IMR-90 (cell line): ENCODE measurements around the gene STX7. TPM values are rescaled to one million over a fixed set of nuclear protein-coding genes. Genes with fewer than 3 reads are reported as not detected.

ENCODE experiments used
- ATAC-seq: fragments of 200-7000 bp; cut with Tn5 transposase; 2 replicates; pipeline ENCODE4 v1.9.1; 2020; ENCODE audit warnings: low read depth, mild to moderate bottlenecking, moderate library complexity
- BruUV-seq: library from RNA; stranded (reverse); fragments of 400-500 nt; replicated peaks from 2 replicates; lab custom pipeline; 2021; lab: Mats Ljungman, UMichigan
- CTCF ChIA-PET: fragments of 300-600 bp; formaldehyde crosslinking; extraction: SDS; loops from one replicate; lab custom pipeline; 2021; ENCODE audit warnings: antibody characterized with exemption; lab: Yijun Ruan, JAX
- POLR2A ChIA-PET: fragments of 300-600 bp; sonication (Branson Sonifier 250); formaldehyde crosslinking; loops from one replicate; lab custom pipeline; 2022; ENCODE audit warnings: antibody characterized with exemption; ENCODE audit not compliant: unreplicated experiment; lab: Charles Lee
- DNase-seq: peaks from one replicate; pipeline ENCODE4 v3.0.0; 2013
- H2AFZ ChIP-seq: replicated peaks from 2 replicates; pipeline ENCODE3; 2013; ENCODE audit warnings: low read length, mild to moderate bottlenecking; ENCODE audit not compliant: poor library complexity
- H2AK5ac ChIP-seq: 2 replicates; pipeline ENCODE4 v1.6.1; 2013; ENCODE audit warnings: low read depth, low read length, inconsistent platforms
- H2AK9ac ChIP-seq: replicated peaks from 2 replicates; pipeline ENCODE3; 2013; ENCODE audit warnings: mild to moderate bottlenecking, low read depth, low read length, moderate library complexity; ENCODE audit not compliant: poor library complexity
- H2BK120ac ChIP-seq: 2 replicates; pipeline ENCODE4 v1.6.1; 2013; ENCODE audit warnings: low read depth, low read length, inconsistent platforms
- H2BK15ac ChIP-seq: 3 replicates; pipeline ENCODE4 v1.6.1; 2013; ENCODE audit warnings: low read depth, low read length, inconsistent platforms
- H2BK20ac ChIP-seq: 2 replicates; pipeline ENCODE4 v1.6.1; 2013; ENCODE audit warnings: low read depth, mild to moderate bottlenecking, inconsistent platforms, low read length, moderate library complexity
- H2BK5ac ChIP-seq: 2 replicates; pipeline ENCODE4 v1.6.1; 2013; ENCODE audit warnings: mild to moderate bottlenecking, low read depth, low read length, inconsistent platforms; ENCODE audit not compliant: poor library complexity, severe bottlenecking
- H3K14ac ChIP-seq: replicated peaks from 2 replicates; pipeline ENCODE4 v1.6.1; 2013; ENCODE audit warnings: low read depth, low read length, inconsistent platforms
- H3K18ac ChIP-seq: 2 replicates; pipeline ENCODE4 v1.6.1; 2013; ENCODE audit warnings: low read depth, low read length, control low read depth
- H3K23ac ChIP-seq: 2 replicates; pipeline ENCODE4 v1.6.1; 2013; ENCODE audit warnings: low read depth, low read length, inconsistent platforms
- H3K27ac ChIP-seq: 2 replicates; pipeline ENCODE4 v1.5.1; 2013; ENCODE audit warnings: mild to moderate bottlenecking, control low read depth, low read length; ENCODE audit not compliant: insufficient read depth
- H3K27me3 ChIP-seq: 2 replicates; pipeline ENCODE4 v1.6.1; 2013; ENCODE audit warnings: low read length; ENCODE audit not compliant: control insufficient read depth, insufficient read depth
- H3K36me3 ChIP-seq: 2 replicates; pipeline ENCODE4 v1.6.1; 2013; ENCODE audit warnings: low read length, mixed read lengths; ENCODE audit not compliant: control insufficient read depth, insufficient read depth
- H3K4ac ChIP-seq: 2 replicates; pipeline ENCODE4 v1.6.1; 2013; ENCODE audit warnings: low read depth, low read length, inconsistent platforms
- H3K4me1 ChIP-seq: 2 replicates; pipeline ENCODE4 v1.6.1; 2013; ENCODE audit warnings: low read length, mixed read lengths; ENCODE audit not compliant: control insufficient read depth, insufficient read depth
- H3K4me2 ChIP-seq: 2 replicates; pipeline ENCODE4 v1.6.1; 2013; ENCODE audit warnings: low read depth, mild to moderate bottlenecking, control low read depth, low read length, moderate library complexity
- H3K4me3 ChIP-seq: 2 replicates; pipeline ENCODE4 v1.5.1; 2013; ENCODE audit warnings: low read depth, mild to moderate bottlenecking, control low read depth, low read length, moderate library complexity; ENCODE audit not compliant: insufficient read depth
- H3K56ac ChIP-seq: 2 replicates; pipeline ENCODE4 v1.6.1; 2013; ENCODE audit warnings: low read length, inconsistent platforms; ENCODE audit not compliant: insufficient read depth; ENCODE audit errors: extremely low read depth
- H3K79me1 ChIP-seq, 2 experiments: 2 replicates each; pipeline ENCODE4 v1.6.1; 2013; ENCODE audit warnings: low read length in 2 of 2, inconsistent platforms in 1 of 2, low read depth in 1 of 2
- H3K9ac ChIP-seq: 2 replicates; pipeline ENCODE4 v1.6.1; 2013; ENCODE audit warnings: low read depth, low read length, control low read depth
- H3K9me1 ChIP-seq: 2 replicates; pipeline ENCODE4 v1.6.1; 2013; ENCODE audit warnings: low read length, inconsistent platforms; ENCODE audit not compliant: insufficient read depth
- H3K9me3 ChIP-seq: 2 replicates; pipeline ENCODE4 v1.6.1; 2013; ENCODE audit warnings: low read length; ENCODE audit not compliant: control insufficient read depth, insufficient read depth
- H4K20me1 ChIP-seq: 2 replicates; pipeline ENCODE4 v1.6.1; 2013; ENCODE audit warnings: low read length, inconsistent platforms; ENCODE audit not compliant: insufficient read depth
- H4K5ac ChIP-seq: 2 replicates; pipeline ENCODE4 v1.6.1; 2013; ENCODE audit warnings: mild to moderate bottlenecking, low read depth, low read length, control low read depth
- H4K8ac ChIP-seq, 2 experiments: 2 replicates each; pipeline ENCODE4 v1.6.1; 2013; ENCODE audit warnings: low read depth in 2 of 2, low read length in 2 of 2, control low read depth in 1 of 2, inconsistent platforms in 1 of 2
- H4K91ac ChIP-seq: 2 replicates; pipeline ENCODE4 v1.6.1; 2013; ENCODE audit warnings: low read depth, low read length, inconsistent platforms; ENCODE audit not compliant: insufficient read depth
- CEBPB ChIP-seq: IDR thresholded peaks from 2 replicates; pipeline ENCODE4 v1.6.1; 2012; ENCODE audit warnings: low read depth, low read length, improper control_type of control experiment
- CHD1 ChIP-seq: IDR thresholded peaks from 2 replicates; pipeline ENCODE4 v1.6.1; 2012; ENCODE audit warnings: low read depth, low read length, improper control_type of control experiment
- FOS ChIP-seq: fragments of 150-350 bp; IDR thresholded peaks from 2 replicates; pipeline ENCODE4 v1.6.1; 2016; ENCODE audit warnings: low read depth, low read length
- MAFK ChIP-seq: IDR thresholded peaks from 2 replicates; pipeline ENCODE4 v1.6.1; 2012; ENCODE audit warnings: low read depth, low read length, improper control_type of control experiment
- MAZ ChIP-seq: IDR thresholded peaks from 2 replicates; pipeline ENCODE4 v1.6.1; 2012; ENCODE audit warnings: low read depth, mild to moderate bottlenecking, low read length, improper control_type of control experiment, moderate library complexity, borderline replicate concordance
- MXI1 ChIP-seq: IDR thresholded peaks from 2 replicates; pipeline ENCODE4 v1.6.1; 2012; ENCODE audit warnings: low read depth, mild to moderate bottlenecking, low read length, moderate library complexity, borderline replicate concordance
- NFE2L2 ChIP-seq: fragments of 150-350 bp; IDR thresholded peaks from 2 replicates; pipeline ENCODE4 v1.6.1; 2016; ENCODE audit warnings: low read depth, mild to moderate bottlenecking, low read length
- POLR2A ChIP-seq: IDR thresholded peaks from 2 replicates; pipeline ENCODE4 v1.6.1; 2012; ENCODE audit warnings: mild to moderate bottlenecking, low read depth, low read length
- RAD21 ChIP-seq: IDR thresholded peaks from 2 replicates; pipeline ENCODE4 v1.6.1; 2012; ENCODE audit warnings: low read length, improper control_type of control experiment
- RCOR1 ChIP-seq: IDR thresholded peaks from 2 replicates; pipeline ENCODE4 v1.6.1; 2012; ENCODE audit warnings: mild to moderate bottlenecking, low read length, improper control_type of control experiment; ENCODE audit not compliant: insufficient replicate concordance
- RFX5 ChIP-seq: IDR thresholded peaks from 2 replicates; pipeline ENCODE4 v1.8.0; 2012; ENCODE audit warnings: low read depth, mild to moderate bottlenecking, low read length, moderate library complexity
- SMC3 ChIP-seq: fragments of 150-350 bp; IDR thresholded peaks from 2 replicates; pipeline ENCODE4 v1.6.1; 2016; ENCODE audit warnings: low read depth, mild to moderate bottlenecking, antibody characterized with exemption, low read length, moderate library complexity
- WGBS, 2 experiments: methylation state at CpG; one replicate each; pipeline versions ENCODE4 v1.1.5 to v1.1.7; 2013; ENCODE audit warnings: missing lambda C conversion rate in 2 of 2; ENCODE audit not compliant: insufficient read length in 1 of 2; ENCODE audit errors: extremely low coverage in 2 of 2; 5-methylcytosine and 5-hydroxymethylcytosine counted together
- dilution Hi-C: fragments of 300-500 bp; cut with HindIII; formaldehyde crosslinking; loops from one replicate; pipeline ENCODE4 v1.14.3; 2018; ENCODE audit warnings: low sequenced_read_pairs; ENCODE audit not compliant: unreplicated experiment
- in situ Hi-C: fragments of 300-500 bp; cut with MboI; formaldehyde crosslinking; loops from 3 replicates; pipeline ENCODE4 v1.14.3; 2019; ENCODE audit warnings: low sequenced_read_pairs, inconsistent platforms, mixed read lengths
- intact Hi-C: fragments of 100-400 bp; cut with micrococcal nuclease; formaldehyde crosslinking; loops from 2 replicates; pipeline ENCODE4 v1.10.0; 2022
- polyA plus RNA-seq, 3 experiments: library from polyadenylated mRNA; depleted of rRNA; stranded (reverse); fragments of >200 nt; gene quantifications; 2 replicates each; pipeline ENCODE4 v1.2.3, GENCODE V29; 2012; ENCODE audit warnings: low replicate concordance in 1 of 3
- total RNA-seq: library from RNA; depleted of rRNA; stranded (reverse); fragments of >200 nt; gene quantifications from 2 replicates; pipeline ENCODE4 v1.2.3, GENCODE V29; 2012
- TF ChIP-seq, protein P1 (sequence below): conservative IDR thresholded peaks from 2 replicates; pipeline ENCODE4 v1.5.1; 2012; ENCODE audit warnings: mild to moderate bottlenecking, low read depth, low read length, improper control_type of control experiment
- TF ChIP-seq, protein P2 (sequence below): fragments of 150-350 bp; IDR thresholded peaks from 2 replicates; pipeline ENCODE4 v1.6.1; 2016; ENCODE audit warnings: low read depth, mild to moderate bottlenecking, low read length, moderate library complexity, borderline replicate concordance
- TF ChIP-seq, protein P3 (sequence below): fragments of 150-350 bp; IDR thresholded peaks from 2 replicates; pipeline ENCODE4 v1.6.1; 2017; ENCODE audit warnings: mild to moderate bottlenecking, antibody characterized with exemption, low read length, low read depth

The STX7 gene
- total and polyA plus RNA-seq, 2 of the 4 experiments (the other 2 are of a cell fraction) = 16.5 to 35.1 TPM

DNA sequence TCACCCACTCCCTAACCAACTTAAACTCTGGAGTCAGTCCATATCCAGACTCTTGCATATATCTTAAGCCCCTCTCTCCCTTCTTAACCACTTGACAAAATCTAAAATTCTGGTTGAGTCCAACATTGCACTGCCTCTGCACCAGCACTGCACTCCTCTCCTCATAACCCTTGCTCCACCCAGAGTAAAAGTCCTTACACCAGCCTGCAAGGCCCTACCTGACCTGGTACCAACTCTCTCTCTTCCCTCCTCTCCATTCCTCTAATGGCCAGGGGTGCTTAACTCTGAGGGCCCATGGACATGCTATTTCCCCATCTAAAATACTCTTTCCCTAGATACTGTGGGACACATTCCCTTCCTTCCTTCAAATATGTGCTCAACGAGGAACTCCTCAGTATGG is 21.0 kb downstream of the STX7 start:
- CTCF ChIA-PET = no interaction called here
- Histone ChIP-seq H3K4me3 (no peak overlapping the region), H3K36me3 (peaks cover 8% of the 10 kb centered on the region; the same call in 1 of the 2 replicates), H3K23ac (no peak overlapping the region), H3K4ac (no peak overlapping the region), H2AFZ (no peak overlapping the region), H3K18ac (no peak overlapping the region), H3K9me3 (no peaks in the 10 kb centered on the region), H3K14ac (no peak overlapping the region; the same call in 1 of the 2 replicates), H3K9me1 (peaks cover 17% of the 10 kb centered on the region), H4K20me1 (peaks cover 21% of the 10 kb centered on the region), H3K27ac (no peak overlapping the region), H2BK5ac (no peak overlapping the region), H2BK120ac (no peak overlapping the region), H2AK5ac (no peak overlapping the region), H3K4me1 (no peaks in the 10 kb centered on the region), H4K91ac (no peak overlapping the region), H4K8ac (no peak overlapping the region), H3K9ac (no peak overlapping the region), H2BK20ac (no peak overlapping the region), H3K4me2 (no peak overlapping the region), H3K56ac (no peak overlapping the region), H4K5ac (no peak overlapping the region), H3K79me1 (peaks cover 33 to 55% of the 10 kb centered on the region in 2 experiments), H3K27me3 (no peaks in the 10 kb centered on the region), H2AK9ac (no peak overlapping the region), H2BK15ac (no peak overlapping the region)
- intact Hi-C loops = no loop called here
- no peak for ATAC-seq
- POLR2A ChIA-PET = no interaction called here
- no peak for TF ChIP-seq CHD1
- no peak for TF ChIP-seq RCOR1
- no peak for TF ChIP-seq MAFK
- no peak for TF ChIP-seq MXI1
- no peak for TF ChIP-seq RAD21
- TF ChIP-seq CEBPB = no peak
- TF ChIP-seq, protein P1, sequence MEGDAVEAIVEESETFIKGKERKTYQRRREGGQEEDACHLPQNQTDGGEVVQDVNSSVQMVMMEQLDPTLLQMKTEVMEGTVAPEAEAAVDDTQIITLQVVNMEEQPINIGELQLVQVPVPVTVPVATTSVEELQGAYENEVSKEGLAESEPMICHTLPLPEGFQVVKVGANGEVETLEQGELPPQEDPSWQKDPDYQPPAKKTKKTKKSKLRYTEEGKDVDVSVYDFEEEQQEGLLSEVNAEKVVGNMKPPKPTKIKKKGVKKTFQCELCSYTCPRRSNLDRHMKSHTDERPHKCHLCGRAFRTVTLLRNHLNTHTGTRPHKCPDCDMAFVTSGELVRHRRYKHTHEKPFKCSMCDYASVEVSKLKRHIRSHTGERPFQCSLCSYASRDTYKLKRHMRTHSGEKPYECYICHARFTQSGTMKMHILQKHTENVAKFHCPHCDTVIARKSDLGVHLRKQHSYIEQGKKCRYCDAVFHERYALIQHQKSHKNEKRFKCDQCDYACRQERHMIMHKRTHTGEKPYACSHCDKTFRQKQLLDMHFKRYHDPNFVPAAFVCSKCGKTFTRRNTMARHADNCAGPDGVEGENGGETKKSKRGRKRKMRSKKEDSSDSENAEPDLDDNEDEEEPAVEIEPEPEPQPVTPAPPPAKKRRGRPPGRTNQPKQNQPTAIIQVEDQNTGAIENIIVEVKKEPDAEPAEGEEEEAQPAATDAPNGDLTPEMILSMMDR = no peak
- no peak for TF ChIP-seq POLR2A
- TF ChIP-seq, protein P2, sequence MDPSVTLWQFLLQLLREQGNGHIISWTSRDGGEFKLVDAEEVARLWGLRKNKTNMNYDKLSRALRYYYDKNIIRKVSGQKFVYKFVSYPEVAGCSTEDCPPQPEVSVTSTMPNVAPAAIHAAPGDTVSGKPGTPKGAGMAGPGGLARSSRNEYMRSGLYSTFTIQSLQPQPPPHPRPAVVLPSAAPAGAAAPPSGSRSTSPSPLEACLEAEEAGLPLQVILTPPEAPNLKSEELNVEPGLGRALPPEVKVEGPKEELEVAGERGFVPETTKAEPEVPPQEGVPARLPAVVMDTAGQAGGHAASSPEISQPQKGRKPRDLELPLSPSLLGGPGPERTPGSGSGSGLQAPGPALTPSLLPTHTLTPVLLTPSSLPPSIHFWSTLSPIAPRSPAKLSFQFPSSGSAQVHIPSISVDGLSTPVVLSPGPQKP = no peak
- no peak for TF ChIP-seq FOS
- TF ChIP-seq, protein P3, sequence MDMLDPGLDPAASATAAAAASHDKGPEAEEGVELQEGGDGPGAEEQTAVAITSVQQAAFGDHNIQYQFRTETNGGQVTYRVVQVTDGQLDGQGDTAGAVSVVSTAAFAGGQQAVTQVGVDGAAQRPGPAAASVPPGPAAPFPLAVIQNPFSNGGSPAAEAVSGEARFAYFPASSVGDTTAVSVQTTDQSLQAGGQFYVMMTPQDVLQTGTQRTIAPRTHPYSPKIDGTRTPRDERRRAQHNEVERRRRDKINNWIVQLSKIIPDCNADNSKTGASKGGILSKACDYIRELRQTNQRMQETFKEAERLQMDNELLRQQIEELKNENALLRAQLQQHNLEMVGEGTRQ = no peak
- TF ChIP-seq RFX5 = no peak
- TF ChIP-seq MAZ = no peak
- no peak for TF ChIP-seq NFE2L2
- no peak for TF ChIP-seq SMC3
- 78% methylated on average over 1 of the region's 1 CpG; no CpG with 5 or more reads in 1 of the 2 experiments for WGBS, 2 experiments
- DNase-seq = no peak
- in situ Hi-C loops = loop anchor here (25.0 kb wide), 1 partner anchor 805 kb away; no protein-coding TSS in a partner anchor
- dilution Hi-C loops = loop anchor here (25.0 kb wide), 1 partner anchor 205 kb away; no protein-coding TSS in a partner anchor
- BruUV-seq = no TSS peak
